DOHH2 (cell line): ENCODE data around the gene LIN37.

Source experiments
- H3F3A ChIP-seq: fragments of 200-600 bp; sonication (generic), shearing (Covaris generic); 2 replicates; pipeline ENCODE4 v1.6.0; 2016; ENCODE audit warnings: antibody characterized with exemption, mild to moderate bottlenecking; ENCODE audit not compliant: control insufficient read depth, insufficient read depth
- H3K27ac ChIP-seq: fragments of 200-600 bp; sonication (generic); 2 replicates; pipeline ENCODE4 v1.5.1; 2014; ENCODE audit warnings: low read depth, mild to moderate bottlenecking, low read length, moderate library complexity
- H3K27me3 ChIP-seq: fragments of 200-600 bp; sonication (generic); 2 replicates; pipeline ENCODE4 v1.6.1; 2014; ENCODE audit warnings: mild to moderate bottlenecking, low read length, mixed read lengths; ENCODE audit not compliant: control insufficient read depth
- H3K36me3 ChIP-seq: fragments of 200-600 bp; sonication (generic); 2 replicates; pipeline ENCODE4 v1.6.1; 2014; ENCODE audit warnings: mild to moderate bottlenecking, low read length, moderate library complexity, mixed read lengths; ENCODE audit not compliant: control insufficient read depth
- H3K4me1 ChIP-seq: fragments of 200-600 bp; sonication (generic); 2 replicates; pipeline ENCODE4 v1.6.1; 2014; ENCODE audit warnings: mild to moderate bottlenecking, low read length, mixed read lengths; ENCODE audit not compliant: control insufficient read depth
- H3K4me2 ChIP-seq: fragments of 200-600 bp; sonication (generic); 2 replicates; pipeline ENCODE4 v1.6.0; 2014; ENCODE audit warnings: mild to moderate bottlenecking, low read length, moderate library complexity
- H3K4me3 ChIP-seq: fragments of 200-600 bp; sonication (generic); 2 replicates; pipeline ENCODE4 v1.5.1; 2014; ENCODE audit warnings: mild to moderate bottlenecking, low read length, mixed read lengths
- H3K79me2 ChIP-seq: fragments of 200-600 bp; sonication (generic); 2 replicates; pipeline ENCODE4 v1.6.1; 2014; ENCODE audit warnings: mild to moderate bottlenecking, low read length, mixed read lengths; ENCODE audit not compliant: control insufficient read depth
- H3K9me2 ChIP-seq: fragments of 200-600 bp; sonication (generic); replicated peaks from 2 replicates; pipeline ENCODE4 v1.6.1; 2014; ENCODE audit warnings: mild to moderate bottlenecking, low read length, mixed read lengths; ENCODE audit not compliant: control insufficient read depth
- H3K9me3 ChIP-seq: fragments of 200-600 bp; sonication (generic); 2 replicates; pipeline ENCODE4 v1.6.1; 2014; ENCODE audit warnings: antibody characterized with exemption, low read length, mixed read lengths; ENCODE audit not compliant: control insufficient read depth, insufficient read depth
- H4K20me1 ChIP-seq: fragments of 200-600 bp; sonication (generic); 2 replicates; pipeline ENCODE4 v1.6.0; 2014; ENCODE audit warnings: low read depth, mild to moderate bottlenecking, antibody characterized with exemption, low read length, moderate library complexity; ENCODE audit not compliant: control insufficient read depth, insufficient read depth
- EZH2phosphoT487 ChIP-seq: fragments of 200-600 bp; sonication (generic); IDR thresholded peaks from 2 replicates; pipeline ENCODE4 v1.6.1; 2017; ENCODE audit warnings: borderline replicate concordance, mild to moderate bottlenecking, antibody characterized with exemption, low read length, moderate library complexity, mixed read lengths
- TF ChIP-seq, protein P1 (sequence below): fragments of 200-600 bp; sonication (generic); IDR thresholded peaks from one replicate; pipeline ENCODE4 v1.5.1; 2014; ENCODE audit warnings: antibody characterized with exemption, mild to moderate bottlenecking, low read depth, low read length; ENCODE audit not compliant: poor library complexity, severe bottlenecking

The LIN37 gene

GRCh38 chr19:35734273-35734672 lies 14.1 kb upstream of the LIN37 start:
- no peaks in the 10 kb centered on the region for H3K9me2 ChIP-seq
- H3K4me3 ChIP-seq = no peak overlapping the region
- H3K9me3 ChIP-seq = no peaks in the 10 kb centered on the region
- no peaks in the 10 kb centered on the region for H3K79me2 ChIP-seq
- peaks cover 91% of the 10 kb centered on the region for H3K36me3 ChIP-seq
- H3F3A ChIP-seq = peaks cover 16% of the 10 kb centered on the region
- H4K20me1 ChIP-seq = no peaks in the 10 kb centered on the region
- TF ChIP-seq, protein P1, sequence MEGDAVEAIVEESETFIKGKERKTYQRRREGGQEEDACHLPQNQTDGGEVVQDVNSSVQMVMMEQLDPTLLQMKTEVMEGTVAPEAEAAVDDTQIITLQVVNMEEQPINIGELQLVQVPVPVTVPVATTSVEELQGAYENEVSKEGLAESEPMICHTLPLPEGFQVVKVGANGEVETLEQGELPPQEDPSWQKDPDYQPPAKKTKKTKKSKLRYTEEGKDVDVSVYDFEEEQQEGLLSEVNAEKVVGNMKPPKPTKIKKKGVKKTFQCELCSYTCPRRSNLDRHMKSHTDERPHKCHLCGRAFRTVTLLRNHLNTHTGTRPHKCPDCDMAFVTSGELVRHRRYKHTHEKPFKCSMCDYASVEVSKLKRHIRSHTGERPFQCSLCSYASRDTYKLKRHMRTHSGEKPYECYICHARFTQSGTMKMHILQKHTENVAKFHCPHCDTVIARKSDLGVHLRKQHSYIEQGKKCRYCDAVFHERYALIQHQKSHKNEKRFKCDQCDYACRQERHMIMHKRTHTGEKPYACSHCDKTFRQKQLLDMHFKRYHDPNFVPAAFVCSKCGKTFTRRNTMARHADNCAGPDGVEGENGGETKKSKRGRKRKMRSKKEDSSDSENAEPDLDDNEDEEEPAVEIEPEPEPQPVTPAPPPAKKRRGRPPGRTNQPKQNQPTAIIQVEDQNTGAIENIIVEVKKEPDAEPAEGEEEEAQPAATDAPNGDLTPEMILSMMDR = no peak
- peaks cover 15% of the 10 kb centered on the region for H3K4me1 ChIP-seq
- H3K4me2 ChIP-seq = no peak overlapping the region
- no peak overlapping the region for H3K27ac ChIP-seq
- H3K27me3 ChIP-seq = no peaks in the 10 kb centered on the region

GRCh38 chr19:35734889-35735288 lies 13.5 kb upstream of the LIN37 start:
- TF ChIP-seq, protein P1 = no peak
- no peak for TF ChIP-seq EZH2phosphoT487
- Histone ChIP-seq H3K79me2 (no peaks in the 10 kb centered on the region), H3K27me3 (no peaks in the 10 kb centered on the region), H3K9me3 (no peaks in the 10 kb centered on the region), H3K4me2 (no peak overlapping the region), H4K20me1 (no peaks in the 10 kb centered on the region), H3K27ac (no peak overlapping the region), H3K4me1 (peaks cover 20% of the 10 kb centered on the region), H3K4me3 (no peak overlapping the region), H3K36me3 (peaks cover 85% of the 10 kb centered on the region), H3K9me2 (no peaks in the 10 kb centered on the region), H3F3A (peaks cover 16% of the 10 kb centered on the region)

- peaks cover 16% of the 10 kb centered on the region for H3F3A ChIP-seq
- H3K9me3 ChIP-seq = no peaks in the 10 kb centered on the region
- H3K27ac ChIP-seq = no peak overlapping the region
- TF ChIP-seq, protein P1 = peak; percentile 33
- no peak for TF ChIP-seq EZH2phosphoT487
- no peak overlapping the region for H3K4me3 ChIP-seq
- H3K4me1 ChIP-seq = peaks cover 34% of the 10 kb centered on the region
- H3K79me2 ChIP-seq = no peaks in the 10 kb centered on the region
- peaks cover 63% of the 10 kb centered on the region for H3K36me3 ChIP-seq
- no peaks in the 10 kb centered on the region for H3K27me3 ChIP-seq
- no peaks in the 10 kb centered on the region for H3K9me2 ChIP-seq
- H4K20me1 ChIP-seq = no peaks in the 10 kb centered on the region
- no peak overlapping the region for H3K4me2 ChIP-seq
These were observed 11.2 kb upstream of the LIN37 start for GRCh38 chr19:35736913-35737886.
